Natural killer cell (primary cell): ENCODE data around the gene CLEC18C. TPM values are rescaled to one million over a fixed set of nuclear protein-coding genes. Genes with fewer than 3 reads are reported as not detected.
A peak's percentile ranks its signal among the peaks of the same experiment; 100 is the strongest.

ENCODE experiments used
- ATAC-seq, 3 donors: fragments of 150-1000 bp in 2 of 3; fragments of 200-7000 bp in 1 of 3; cut with Tn5 transposase; 1 replicate in 1 of 3; 2 replicates in 2 of 3; pipeline ENCODE4 v1.10.0; 2021; ENCODE audit warnings: mild to moderate bottlenecking in 2 of 3, moderate library complexity in 2 of 3
- DNase-seq, 2 donors: peaks; one replicate each; pipeline versions ENCODE4 v3.0.0 to v3.0.0-alpha.2; 2013 to 2021; ENCODE audit warnings: mixed read lengths in 1 of 2
- H3K27ac ChIP-seq: one replicate; pipeline ENCODE4 v1.5.1; 2013; ENCODE audit warnings: mild to moderate bottlenecking, low read length
- H3K27me3 ChIP-seq: one replicate; pipeline ENCODE4 v1.6.1; 2013; ENCODE audit warnings: low read length; ENCODE audit not compliant: control insufficient read depth, insufficient read depth
- H3K36me3 ChIP-seq: one replicate; pipeline ENCODE4 v1.6.1; 2013; ENCODE audit warnings: low read length; ENCODE audit not compliant: control insufficient read depth, insufficient read depth
- H3K4me1 ChIP-seq: one replicate; pipeline ENCODE4 v1.6.1; 2013; ENCODE audit warnings: low read length; ENCODE audit not compliant: control insufficient read depth, insufficient read depth
- H3K4me3 ChIP-seq: one replicate; pipeline ENCODE4 v1.5.1; 2013; ENCODE audit warnings: low read length
- H3K9me3 ChIP-seq: one replicate; pipeline ENCODE4 v1.6.1; 2013; ENCODE audit warnings: low read length; ENCODE audit not compliant: control insufficient read depth, insufficient read depth
- H3K27ac Mint-ChIP-seq, 2 donors: one replicate each; pipeline ENCODE4 v1.8.0; 2022; ENCODE audit warnings: mild to moderate bottlenecking in 2 of 2, mixed read lengths in 2 of 2, moderate library complexity in 1 of 2
- H3K27me3 Mint-ChIP-seq, 2 donors: one replicate each; pipeline ENCODE4 v1.8.0; 2022; ENCODE audit warnings: low read depth in 2 of 2, mixed read lengths in 2 of 2
- H3K36me3 Mint-ChIP-seq: one replicate; pipeline ENCODE4 v1.8.0; 2022; ENCODE audit warnings: mixed read lengths
- H3K4me1 Mint-ChIP-seq, 2 donors: one replicate each; pipeline ENCODE4 v1.8.0; 2022; ENCODE audit warnings: mixed read lengths in 2 of 2
- H3K4me3 Mint-ChIP-seq: one replicate; pipeline ENCODE4 v1.8.0; 2022; ENCODE audit warnings: mild to moderate bottlenecking, moderate library complexity, mixed read lengths
- H3K9me3 Mint-ChIP-seq, 2 donors: one replicate each; pipeline ENCODE4 v1.8.0; 2022; ENCODE audit warnings: mixed read lengths in 2 of 2
- CTCF ChIP-seq: fragments of 200-600 bp; IDR thresholded peaks from one replicate; pipeline ENCODE4 v1.8.0; 2022; ENCODE audit warnings: antibody characterized with exemption
- WGBS: methylation state at CpG from one replicate; pipeline ENCODE4 v1.1.7; 2013; ENCODE audit warnings: missing lambda C conversion rate; ENCODE audit not compliant: insufficient coverage; 5-methylcytosine and 5-hydroxymethylcytosine counted together
- intact Hi-C: fragments of 100-400 bp; cut with micrococcal nuclease; formaldehyde crosslinking; loops from one replicate; pipeline ENCODE4 v1.14.2; 2022
- total RNA-seq, 4 donors: library from RNA; stranded (reverse); fragments of 120-200 nt in 1 of 4; gene quantifications; one replicate each; pipeline versions ENCODE4 v1.2.3 to v1.2.4, GENCODE V29; 2013 to 2022

CLEC18C gene
- total RNA-seq, 3 donors from 2014 or later (not counting 1 experiment from before 2014, with no cell fraction given): 0.29 to 0.88 (median 0.59) TPM

- no peak for ATAC-seq
- H3K27me3 ChIP-seq: no peaks in the 10 kb centered on the region
- Mint-ChIP-seq H3K27me3 (no peaks in the 10 kb centered on the region), H3K36me3 (peaks cover 10% of the 10 kb centered on the region), H3K27ac (no peak overlapping the region), H3K4me1 (no peaks in the 10 kb centered on the region), H3K9me3 (no peaks in the 10 kb centered on the region), H3K4me3 (no peak overlapping the region)
- intact Hi-C loops: loop anchor here (10.0 kb wide), 1 partner anchor 495 kb away; no protein-coding TSS in a partner anchor
- H3K4me3 ChIP-seq: no peak overlapping the region
- peaks cover 84% of the 10 kb centered on the region for H3K36me3 ChIP-seq
- H3K9me3 ChIP-seq: no peaks in the 10 kb centered on the region
- TF ChIP-seq CTCF: no peak
- no peaks in the 10 kb centered on the region for H3K4me1 ChIP-seq
- DNase-seq: peak in 1 of 2 donors; percentile 5
- no peak overlapping the region for H3K27ac ChIP-seq
- 87% methylated on average over 9 of the region's 9 CpGs for WGBS
Observed at GRCh38 chr16:70159355-70160348, 13.9 kb upstream of the CLEC18C start.

- Histone ChIP-seq H3K4me3 (no peak overlapping the region), H3K9me3 (no peaks in the 10 kb centered on the region), H3K4me1 (peaks cover 6% of the 10 kb centered on the region), H3K27ac (no peak overlapping the region), H3K27me3 (no peaks in the 10 kb centered on the region), H3K36me3 (peaks cover 77% of the 10 kb centered on the region)
- WGBS: 91% methylated on average over 6 of the region's 6 CpGs
- intact Hi-C loops: loop anchor here (10.0 kb wide), 1 partner anchor 494 kb away; no protein-coding TSS in a partner anchor
- peaks cover 10% of the 10 kb centered on the region for H3K36me3 Mint-ChIP-seq
- TF ChIP-seq CTCF: no peak
- no peak overlapping the region for H3K27ac Mint-ChIP-seq
- H3K4me3 Mint-ChIP-seq: no peak overlapping the region
- no peaks in the 10 kb centered on the region for H3K9me3 Mint-ChIP-seq
- H3K4me1 Mint-ChIP-seq: peaks cover 0 to 5% of the 10 kb centered on the region in 2 donors
- DNase-seq (no peak), ATAC-seq (no peak)
- no peaks in the 10 kb centered on the region for H3K27me3 Mint-ChIP-seq
Observed at GRCh38 chr16:70160388-70160787, 13.2 kb upstream of the CLEC18C start.

DNA sequence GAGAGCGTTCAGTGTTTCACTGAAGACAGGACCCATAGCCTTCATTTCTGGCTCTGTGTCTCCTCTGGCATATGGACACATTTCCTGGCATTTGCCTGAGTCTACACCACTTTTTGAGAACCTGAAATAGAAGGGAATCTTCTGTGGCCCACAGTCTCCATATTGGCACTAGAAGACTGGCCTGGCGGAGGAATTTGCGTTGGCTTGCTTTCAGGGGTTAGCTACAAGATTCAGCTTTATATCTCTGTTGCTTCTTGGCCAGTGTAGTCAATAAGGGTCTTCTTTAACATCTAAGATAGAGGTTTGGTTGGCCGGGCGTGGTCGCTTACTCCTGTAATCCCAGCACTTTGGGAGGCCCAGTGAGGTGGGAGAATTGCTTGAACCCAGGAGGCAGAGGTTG lies 12.8 kb upstream of the CLEC18C start:
- Histone ChIP-seq H3K27ac (no peak overlapping the region), H3K4me1 (peaks cover 7% of the 10 kb centered on the region), H3K36me3 (peaks cover 72% of the 10 kb centered on the region), H3K4me3 (no peak overlapping the region), H3K9me3 (no peaks in the 10 kb centered on the region), H3K27me3 (no peaks in the 10 kb centered on the region)
- H3K4me3 Mint-ChIP-seq: no peak overlapping the region
- peaks cover 10% of the 10 kb centered on the region for H3K36me3 Mint-ChIP-seq
- DNase-seq (peak in 1 of 2 donors; percentile 1), ATAC-seq (no peak)
- whole genome bisulfite sequencing: 99% methylated on average over 6 of the region's 6 CpGs
- TF ChIP-seq CTCF: no peak
- H3K27ac Mint-ChIP-seq: no peak overlapping the region
- intact Hi-C loops: loop anchor here (10.0 kb wide), 1 partner anchor 494 kb away; no protein-coding TSS in a partner anchor
- H3K27me3 Mint-ChIP-seq: no peaks in the 10 kb centered on the region
- peaks cover 0 to 5% of the 10 kb centered on the region in 2 donors for H3K4me1 Mint-ChIP-seq
- no peaks in the 10 kb centered on the region for H3K9me3 Mint-ChIP-seq
